H1 (cell line): ENCODE results near the gene ATP6V0A4. TPM values are rescaled to one million over a fixed set of nuclear protein-coding genes. Genes with fewer than 3 reads are reported as not detected.

Experiments used
- CTCF ChIA-PET: fragments of 300-600 bp; sonication (Branson Sonifier 250); formaldehyde crosslinking; loops from one replicate; lab custom pipeline; 2021; ENCODE audit not compliant: partially characterized antibody; lab: Charles Lee
- POLR2A ChIA-PET: fragments of 300-600 bp; sonication (Branson Sonifier 250); formaldehyde crosslinking; loops from one replicate; lab custom pipeline; 2021; ENCODE audit warnings: inconsistent platforms; ENCODE audit not compliant: partially characterized antibody; lab: Charles Lee
- DNase-seq, 2 experiments: peaks; one replicate each; pipeline versions ENCODE4 v3.0.0 to v3.0.0-alpha.2; 2010 to 2022; ENCODE audit warnings: low spot score in 2 of 2, low read depth in 1 of 2, mixed read lengths in 1 of 2
- FAIRE-seq: peaks from 2 replicates; lab custom pipeline; 2011; peaks lifted over from hg19 to GRCh38; lab: Jason Lieb, UNC
- H2AFZ ChIP-seq: 2 replicates; pipeline ENCODE4 v1.8.1; 2012; ENCODE audit warnings: low read length, inconsistent platforms
- H2AK5ac ChIP-seq: 2 replicates; pipeline ENCODE4 v1.6.1; 2013; ENCODE audit warnings: low read depth, low read length
- H2BK120ac ChIP-seq: replicated peaks from 2 replicates; pipeline ENCODE3; 2013; ENCODE audit warnings: low read depth, low read length, inconsistent platforms
- H2BK12ac ChIP-seq: 2 replicates; pipeline ENCODE4 v1.6.1; 2013; ENCODE audit warnings: low read depth, low read length
- H2BK15ac ChIP-seq: 2 replicates; pipeline ENCODE4 v1.6.1; 2013; ENCODE audit warnings: low read length
- H2BK20ac ChIP-seq: 2 replicates; pipeline ENCODE4 v1.6.1; 2013; ENCODE audit warnings: low read length
- H2BK5ac ChIP-seq: 2 replicates; pipeline ENCODE4 v1.6.1; 2013; ENCODE audit warnings: low read depth, low read length
- H3K14ac ChIP-seq: 2 replicates; pipeline ENCODE4 v1.6.1; 2013; ENCODE audit warnings: inconsistent platforms; ENCODE audit not compliant: insufficient read length
- H3K18ac ChIP-seq: 2 replicates; pipeline ENCODE4 v1.6.1; 2013; ENCODE audit warnings: low read length; ENCODE audit errors: extremely low read depth
- H3K23ac ChIP-seq: 2 replicates; pipeline ENCODE4 v1.6.1; 2013; ENCODE audit warnings: inconsistent platforms; ENCODE audit not compliant: insufficient read length
- H3K23me2 ChIP-seq: 2 replicates; pipeline ENCODE4 v1.6.1; 2013; ENCODE audit warnings: low read depth, low read length
- H3K27ac ChIP-seq: 2 replicates; pipeline ENCODE4 v1.6.1; 2011; ENCODE audit warnings: low read depth, low read length, inconsistent platforms
- H3K27me3 ChIP-seq, 4 experiments: replicated peaks in 1 of 4; 1 replicate in 1 of 4; 2 replicates in 3 of 4; pipeline versions ENCODE4 v1.6.1 to v1.8.1; 2011 to 2013; ENCODE audit warnings: low read length in 3 of 4, mild to moderate bottlenecking in 3 of 4, inconsistent platforms in 2 of 4, mixed read lengths in 2 of 4, moderate library complexity in 1 of 4; ENCODE audit not compliant: control insufficient read depth in 3 of 4, insufficient read depth in 3 of 4; ENCODE audit errors: extremely low read depth in 1 of 4
- H3K36me3 ChIP-seq, 4 experiments: 2 replicates each; pipeline versions ENCODE4 v1.6.1 to v1.8.1; 2011 to 2013; ENCODE audit warnings: mild to moderate bottlenecking in 4 of 4, low read length in 3 of 4, moderate library complexity in 2 of 4, control low read depth in 1 of 4, inconsistent platforms in 1 of 4; ENCODE audit not compliant: insufficient read depth in 4 of 4, control insufficient read depth in 2 of 4
- H3K4ac ChIP-seq: replicated peaks from 2 replicates; pipeline ENCODE3; 2013; ENCODE audit warnings: low read length, low read depth, mixed read lengths, inconsistent platforms; ENCODE audit not compliant: insufficient read length
- H3K4me1 ChIP-seq, 4 experiments: replicated peaks in 1 of 4; 1 replicate in 1 of 4; 2 replicates in 3 of 4; pipeline versions ENCODE4 v1.6.1 to v1.8.1; 2011 to 2013; ENCODE audit warnings: low read length in 3 of 4, inconsistent platforms in 2 of 4, mixed read lengths in 1 of 4; ENCODE audit not compliant: insufficient read depth in 4 of 4, control insufficient read depth in 3 of 4
- H3K4me2 ChIP-seq, 2 experiments: 2 replicates each; pipeline versions ENCODE4 v1.6.1 to v1.8.1; 2011 to 2013; ENCODE audit warnings: low read depth in 2 of 2, low read length in 2 of 2, control low read depth in 1 of 2, inconsistent platforms in 1 of 2, mild to moderate bottlenecking in 1 of 2; ENCODE audit not compliant: insufficient read depth in 1 of 2
- H3K4me3 ChIP-seq, 4 experiments: fragments of 200-600, 300-600 bp in 1 of 4; sonication (generic), shearing (Covaris generic), sonication (Bioruptor Twin) in 1 of 4; 2 replicates each; pipeline versions ENCODE4 v1.5.1 to v1.8.1; 2011 to 2016; ENCODE audit warnings: low read length in 4 of 4, low read depth in 3 of 4, control low read depth in 2 of 4, inconsistent platforms in 2 of 4, mild to moderate bottlenecking in 2 of 4, mixed read lengths in 1 of 4, moderate library complexity in 1 of 4; ENCODE audit not compliant: insufficient read depth in 2 of 4; ENCODE audit errors: extremely low read depth in 1 of 4
- H3K56ac ChIP-seq: replicated peaks from 2 replicates; pipeline ENCODE3; 2013; ENCODE audit warnings: low read depth, mild to moderate bottlenecking, mixed read lengths, low read length, inconsistent platforms; ENCODE audit not compliant: insufficient read length
- H3K79me1 ChIP-seq: 2 replicates; pipeline ENCODE4 v1.6.1; 2013; ENCODE audit warnings: low read depth, low read length, control low read depth
- H3K79me2 ChIP-seq, 2 experiments: 2 replicates each; pipeline versions ENCODE4 v1.6.1 to v1.8.1; 2012 to 2013; ENCODE audit warnings: low read length in 2 of 2, mild to moderate bottlenecking in 2 of 2, inconsistent platforms in 1 of 2; ENCODE audit not compliant: insufficient read depth in 2 of 2, control insufficient read depth in 1 of 2
- H3K9ac ChIP-seq, 4 experiments: replicated peaks in 1 of 4; 1 replicate in 1 of 4; 2 replicates in 3 of 4; pipeline versions ENCODE4 v1.6.1 to v1.8.1; 2011 to 2013; ENCODE audit warnings: low read depth in 3 of 4, low read length in 3 of 4, control low read depth in 2 of 4, mild to moderate bottlenecking in 2 of 4, moderate library complexity in 2 of 4, inconsistent platforms in 1 of 4; ENCODE audit errors: extremely low read depth in 1 of 4
- H3K9me3 ChIP-seq, 2 experiments: 2 replicates each; pipeline versions ENCODE4 v1.6.1 to v1.8.1; 2012 to 2013; ENCODE audit warnings: mild to moderate bottlenecking in 2 of 2, moderate library complexity in 2 of 2, control low read depth in 1 of 2, inconsistent platforms in 1 of 2, low read depth in 1 of 2, low read length in 1 of 2, mixed read lengths in 1 of 2; ENCODE audit not compliant: insufficient read depth in 2 of 2
- H4K20me1 ChIP-seq, 2 experiments: replicated peaks in 1 of 2; 2 replicates each; pipeline versions ENCODE3 to v1.8.1; 2011 to 2013; ENCODE audit warnings: inconsistent platforms in 2 of 2, low read length in 2 of 2, mild to moderate bottlenecking in 1 of 2; ENCODE audit not compliant: insufficient read depth in 2 of 2, control insufficient read depth in 1 of 2
- H4K5ac ChIP-seq: 2 replicates; pipeline ENCODE4 v1.6.1; 2013; ENCODE audit warnings: low read length, low read depth, mixed read lengths, inconsistent platforms; ENCODE audit not compliant: insufficient read length
- H4K8ac ChIP-seq: 2 replicates; pipeline ENCODE4 v1.8.0; 2013; ENCODE audit warnings: mild to moderate bottlenecking, moderate library complexity, low read length, inconsistent platforms; ENCODE audit not compliant: insufficient read depth; ENCODE audit errors: extremely low read depth
- H4K91ac ChIP-seq: replicated peaks from 2 replicates; pipeline ENCODE3; 2013; ENCODE audit warnings: low read length, mixed read lengths, inconsistent platforms; ENCODE audit not compliant: insufficient read length
- E2F6 ChIP-seq: IDR thresholded peaks from 2 replicates; pipeline ENCODE4 v1.6.1; 2012; ENCODE audit warnings: inconsistent platforms
- JUN ChIP-seq: IDR thresholded peaks from 2 replicates; pipeline ENCODE4 v1.6.1; 2011; ENCODE audit warnings: low read depth, mild to moderate bottlenecking, improper control_type of control experiment, low read length
- POLR2A ChIP-seq, 2 experiments: IDR thresholded peaks; 1 replicate in 1 of 2; 2 replicates in 1 of 2; pipeline ENCODE4 v1.6.1; 2011; ENCODE audit warnings: low read depth in 2 of 2, low read length in 2 of 2, mild to moderate bottlenecking in 2 of 2; ENCODE audit errors: control extremely low read depth in 1 of 2
- TAF1 ChIP-seq: IDR thresholded peaks from 2 replicates; pipeline ENCODE4 v1.6.1; 2011; ENCODE audit warnings: mild to moderate bottlenecking, low read depth, low read length
- TAF7 ChIP-seq: optimal IDR thresholded peaks from 2 replicates; pipeline ENCODE3; 2011; ENCODE audit warnings: low read depth, mild to moderate bottlenecking, inconsistent platforms, low read length, moderate library complexity, borderline replicate concordance
- WGBS, 2 experiments: shearing (Covaris generic) in 1 of 2; methylation state at CpG; one replicate each; pipeline versions ENCODE4 v1.1.6 to v1.1.7; 2013 to 2015; ENCODE audit warnings: low lambda C conversion rate in 2 of 2, mixed read lengths in 2 of 2, inconsistent platforms in 1 of 2, low coverage in 1 of 2, missing lambda C conversion rate in 1 of 2; ENCODE audit not compliant: insufficient replicate concordance in 2 of 2, insufficient coverage in 1 of 2, insufficient read length in 1 of 2; ENCODE audit errors: extremely low coverage in 1 of 2, missing lambda C conversion rate in 1 of 2; 5-methylcytosine and 5-hydroxymethylcytosine counted together
- polyA plus RNA-seq, 7 experiments: library from polyadenylated mRNA; depleted of rRNA in 3 of 7; stranded (reverse) in 5 of 7; unstranded in 2 of 7; fragments of >200 nt in 5 of 7; fragments of 200-250 nt in 2 of 7; gene quantifications; 1 replicate in 5 of 7; 2 replicates in 1 of 7; 4 replicates in 1 of 7; pipeline versions ENCODE4 v1.2.1 to v1.2.3, GENCODE V29; 2011 to 2013; ENCODE audit warnings: missing spikeins in 2 of 7, mixed read lengths in 2 of 7
- total RNA-seq: library from RNA; stranded (reverse); fragmentation: NEBNext Ultra II Directional; extraction: Animal tissue kit (Norgen Biotek cat#: 25700); gene quantifications from 2 replicates; pipeline ENCODE4 v1.2.1, GENCODE V29; 2021

ATP6V0A4 gene
- total and polyA plus RNA-seq, 2 of the 8 experiments (the other 6 are each of a cell fraction or from before 2014, with no cell fraction given) = 0.47 to 1.6 TPM

- no peak overlapping the region for H3K23ac ChIP-seq
- WGBS, 2 experiments = 89% methylated on average over 10 of the region's 10 CpGs; no CpG with 5 or more reads in 1 of the 2 experiments
- H3K23me2 ChIP-seq = no peaks in the 10 kb centered on the region
- FAIRE-seq (no peak), DNase-seq (no peak)
- peaks cover 0 to 14% (median 7%) of the 10 kb centered on the region in 4 experiments; a peak in 3 of 8 replicates for H3K36me3 ChIP-seq
- H3K4ac ChIP-seq = no peak overlapping the region
- no peak overlapping the region for H2BK12ac ChIP-seq
- TF ChIP-seq POLR2A (IDR thresholded peaks at IDR 0.05; ENCODE audit: control extremely low read depth in 1 of 2, low read depth in 2 of 2, low read length in 2 of 2) (no peak), TAF1 (no peak), E2F6 (no peak), JUN (no peak), TAF7 (no peak)
- no peak overlapping the region for H2AFZ ChIP-seq
- H4K20me1 ChIP-seq = no peaks in the 10 kb centered on the region
- H2BK20ac ChIP-seq = no peak overlapping the region
- no peak overlapping the region for H4K5ac ChIP-seq
- no peak overlapping the region for H4K8ac ChIP-seq
- H3K79me1 ChIP-seq = no peaks in the 10 kb centered on the region
- ChIA-PET CTCF (interaction anchor here (1.1 to 2.1 kb wide), 2 partner anchors 8 to 54 kb away, joined by 3 to 4 read pairs; no protein-coding TSS in a partner anchor), POLR2A (no interaction called here)
- H3K4me1 ChIP-seq = no peaks in the 10 kb centered on the region
- no peak overlapping the region for H2BK5ac ChIP-seq
- no peak overlapping the region for H3K14ac ChIP-seq
- no peak overlapping the region for H4K91ac ChIP-seq
- no peak overlapping the region for H2AK5ac ChIP-seq
- H3K9me3 ChIP-seq = no peaks in the 10 kb centered on the region
- H3K56ac ChIP-seq = no peak overlapping the region
- no peak overlapping the region for H3K4me2 ChIP-seq
- no peak overlapping the region for H2BK15ac ChIP-seq
- H3K27me3 ChIP-seq = no peaks in the 10 kb centered on the region
- no peak overlapping the region for H3K18ac ChIP-seq
- H3K79me2 ChIP-seq = no peaks in the 10 kb centered on the region
- no peak overlapping the region for H3K4me3 ChIP-seq
- no peak overlapping the region for H3K9ac ChIP-seq
- no peak overlapping the region for H3K27ac ChIP-seq
- H2BK120ac ChIP-seq = no peak overlapping the region
Observed at GRCh38 chr7:138832966-138833365, 35.0 kb upstream of the ATP6V0A4 start.
